ENCODE data around the gene GPC6.
"Not testable (repeated sequence)": the region's sequence is repeated elsewhere in the genome, so short reads cannot be mapped to it uniquely, and the experiment has no call there.

The GPC6 gene

DNA sequence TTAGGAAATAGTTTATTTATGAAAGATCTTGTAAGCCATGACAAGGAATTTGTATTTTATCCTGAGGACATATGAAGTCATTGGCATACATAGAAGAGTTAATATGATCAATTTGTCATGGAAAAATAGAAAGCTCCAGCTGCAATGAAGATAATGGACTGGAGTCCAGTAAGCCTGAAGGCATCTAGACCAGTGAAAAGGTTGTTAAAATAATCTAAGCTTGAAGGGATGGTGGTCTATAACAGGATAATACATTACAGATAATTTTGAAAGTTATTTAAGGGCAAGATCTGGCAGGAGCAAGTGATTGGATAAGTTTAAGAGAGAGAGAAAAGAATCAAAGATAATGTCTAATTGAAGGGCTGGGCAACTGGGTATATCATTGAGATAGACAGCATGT is 224.2 kb downstream of the GPC6 start:
- DNase-seq: no peak

DNA sequence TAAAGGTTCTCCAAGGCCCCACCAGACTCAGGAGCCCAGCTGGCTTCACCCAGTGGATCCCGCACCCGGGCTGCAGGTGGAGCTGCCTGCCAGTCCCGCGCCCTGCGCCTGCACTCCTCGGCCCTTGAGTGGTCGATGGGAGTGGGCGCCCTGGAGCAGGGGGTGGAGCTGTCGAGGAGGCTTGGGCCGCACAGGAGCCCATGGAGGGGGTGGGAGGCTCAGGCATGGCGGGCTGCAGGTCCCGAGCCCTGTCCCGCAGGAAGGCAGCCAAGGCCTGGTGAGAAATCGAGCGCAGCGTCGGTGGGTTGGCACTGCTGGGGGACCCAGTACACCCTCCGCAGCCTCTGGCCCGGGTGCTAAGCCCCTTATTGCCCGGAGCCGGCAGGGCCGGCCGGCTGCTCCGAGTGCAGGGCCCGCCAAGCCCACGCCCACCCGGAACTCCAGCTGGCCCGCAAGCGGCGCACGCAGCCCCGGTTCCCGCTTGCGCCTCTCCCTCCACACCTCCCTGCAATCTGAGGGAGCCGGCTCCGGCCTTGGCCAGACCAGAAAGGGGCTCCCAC is 228.1 kb downstream of the GPC6 start:
- DNase-seq: not testable (repeated sequence)

DNA sequence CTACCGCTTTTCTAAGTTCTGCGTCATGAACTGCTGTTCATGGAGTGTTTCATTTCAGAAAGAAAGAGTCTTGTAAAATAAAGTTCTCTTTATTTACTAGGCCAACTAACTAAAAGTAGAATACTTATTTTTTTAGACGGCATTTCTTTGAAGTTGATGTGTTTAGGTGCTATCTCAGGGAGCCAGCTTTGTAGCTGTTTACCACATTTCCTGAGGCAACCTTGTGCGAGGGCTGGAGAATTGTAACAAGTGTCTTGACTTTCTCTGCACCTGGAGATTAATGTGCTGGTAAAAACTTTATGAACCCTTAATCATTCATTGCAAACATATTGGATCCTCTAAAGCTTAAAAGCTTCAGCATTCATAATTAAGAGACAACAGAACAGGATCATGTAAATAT is 229.3 kb downstream of the GPC6 start:
- DNase-seq: no peak

DNA sequence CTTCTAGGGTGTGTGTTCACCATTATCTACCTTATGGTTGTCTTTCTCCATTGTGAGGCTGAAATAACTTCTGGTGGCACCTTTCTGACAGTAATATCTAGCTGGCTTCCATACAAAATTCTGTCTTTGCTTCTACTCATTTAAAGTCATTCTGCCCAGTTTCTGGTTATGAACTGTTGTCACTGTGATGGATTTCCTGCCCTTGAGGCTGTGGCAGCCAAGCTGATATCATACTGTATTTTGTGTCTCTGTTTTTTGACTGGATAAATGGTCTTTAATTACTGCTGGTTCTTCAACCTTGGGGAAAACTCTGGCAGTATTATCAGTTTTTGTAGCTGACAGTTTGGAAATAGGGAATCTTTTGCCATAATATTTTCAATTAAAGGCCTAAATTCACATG is 233.4 kb downstream of the GPC6 start:
- no peak for DNase-seq

DNA sequence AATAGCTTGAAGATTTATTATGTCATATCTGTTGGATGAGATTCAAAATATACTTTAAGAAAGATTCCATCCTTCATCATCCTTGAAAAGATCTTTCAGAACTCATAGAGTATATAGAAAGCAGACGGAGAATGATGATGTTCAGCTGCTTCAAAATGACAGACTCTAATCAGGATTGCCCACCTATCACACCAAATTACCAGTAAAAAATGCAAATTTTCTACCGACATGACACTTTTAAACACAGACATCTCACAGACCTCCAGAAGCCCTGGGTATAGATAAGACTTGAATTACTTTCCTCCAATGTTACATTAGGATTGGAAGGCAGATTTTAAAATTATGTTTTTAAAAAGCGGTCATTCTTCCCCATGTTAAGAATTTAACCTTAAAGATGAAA is 235.5 kb downstream of the GPC6 start:
- DNase-seq: no peak

DNA sequence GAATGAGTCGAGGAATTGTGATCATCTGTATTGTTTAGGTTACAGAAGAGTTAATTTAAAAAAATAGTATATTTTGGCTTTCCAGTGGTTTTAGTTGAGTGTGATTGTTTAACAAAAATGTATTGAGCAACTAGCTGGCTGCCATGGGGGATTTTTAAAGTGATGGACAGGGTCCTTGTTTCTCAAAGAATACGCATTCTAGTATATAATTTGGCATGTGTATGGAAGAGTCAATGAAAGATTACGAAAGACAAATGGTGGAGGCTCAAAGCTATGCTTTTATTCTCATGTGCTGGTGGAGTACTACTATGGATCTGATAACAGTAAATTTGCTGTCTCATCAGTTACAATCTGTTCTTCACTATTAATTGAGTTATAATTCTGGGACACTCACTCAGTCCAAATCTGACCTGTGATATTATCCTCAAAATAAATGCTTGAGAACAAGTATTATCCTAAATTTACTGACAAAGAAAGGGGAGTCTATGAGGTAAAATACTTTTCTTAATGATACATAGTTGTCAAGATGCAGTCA is 240.0 kb downstream of the GPC6 start:
- no peak for DNase-seq

DNA sequence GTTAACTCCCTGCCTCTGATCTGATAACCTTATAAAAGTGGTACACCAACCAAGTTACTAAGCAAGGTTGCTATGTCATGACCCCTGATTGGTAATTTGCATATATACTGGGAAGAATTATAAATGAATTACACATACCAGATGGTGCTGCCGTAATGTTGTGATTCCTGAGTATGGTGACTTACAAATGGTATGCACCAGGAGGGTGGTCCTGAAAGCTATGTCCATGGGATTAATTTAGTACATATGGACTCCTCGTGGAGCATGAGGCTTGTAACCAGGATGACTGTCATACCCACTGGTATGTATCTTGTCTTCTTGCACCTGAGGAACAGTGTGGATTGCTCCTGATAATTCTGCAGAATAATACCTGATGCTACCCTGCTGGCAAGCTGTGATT is 240.6 kb downstream of the GPC6 start:
- no peak for DNase-seq

DNA sequence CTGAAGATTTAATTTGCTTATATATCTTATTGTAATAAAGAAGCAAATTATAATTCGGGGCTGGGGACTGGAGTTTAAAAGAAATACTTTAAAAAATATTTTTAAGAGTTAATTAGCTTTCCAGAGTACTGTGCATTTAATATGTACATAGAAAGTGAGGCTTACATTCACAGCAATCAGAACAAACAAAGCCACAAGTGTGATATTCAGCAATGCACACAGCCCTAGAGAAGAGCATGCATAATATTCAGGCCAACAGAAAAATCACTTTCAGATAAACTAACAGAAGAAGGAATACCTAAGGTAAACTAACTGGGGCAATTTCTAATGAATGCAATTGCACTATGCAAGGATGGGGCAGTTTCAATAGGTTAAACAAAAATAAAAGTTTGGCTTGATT is 241.8 kb downstream of the GPC6 start:
- no peak for DNase-seq

DNA sequence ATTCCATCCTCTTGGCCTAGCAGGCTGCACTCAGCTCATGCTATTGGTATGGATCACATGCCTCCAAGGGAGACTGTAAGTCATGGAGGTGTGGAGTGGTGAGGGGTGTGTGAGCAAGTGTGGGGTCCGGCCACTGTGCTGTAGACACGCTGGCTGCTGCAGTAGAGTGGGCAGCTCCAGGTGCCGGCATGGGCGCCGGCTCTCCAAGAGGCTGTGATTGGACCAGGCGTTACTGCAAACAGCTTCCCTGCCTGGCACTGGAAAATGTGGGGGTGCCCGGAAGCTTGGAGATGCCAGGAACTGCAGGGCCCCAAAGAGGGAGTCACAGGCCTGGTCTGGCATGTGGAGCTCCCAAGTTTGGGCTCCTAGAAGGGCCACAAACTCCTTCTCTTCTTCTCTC is 245.7 kb downstream of the GPC6 start:
- DNase-seq: no peak

DNA sequence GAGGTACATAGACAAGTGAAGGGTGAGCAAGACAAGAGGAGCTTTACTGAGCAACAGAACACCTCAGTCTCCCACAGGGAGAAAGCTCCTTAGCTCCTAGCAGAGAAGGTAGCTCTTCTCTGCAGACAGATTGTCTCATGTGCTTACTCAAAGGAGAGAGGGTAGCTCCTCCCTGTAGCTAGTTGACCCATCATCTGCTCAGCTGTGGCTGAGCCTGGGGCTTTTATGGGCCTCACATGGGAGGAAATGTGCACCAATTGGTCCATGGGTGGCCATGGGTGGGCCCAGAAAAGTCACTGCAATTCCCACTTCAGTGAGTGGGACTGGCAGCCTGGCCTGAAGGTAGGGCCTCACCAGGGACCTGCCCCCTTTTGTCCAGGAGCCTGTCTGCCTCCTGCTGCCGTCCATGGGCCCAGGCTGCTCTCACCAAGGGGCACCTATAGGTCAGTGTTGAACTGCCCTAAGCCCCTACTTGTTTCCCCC is 246.2 kb downstream of the GPC6 start:
- no peak for DNase-seq

DNA sequence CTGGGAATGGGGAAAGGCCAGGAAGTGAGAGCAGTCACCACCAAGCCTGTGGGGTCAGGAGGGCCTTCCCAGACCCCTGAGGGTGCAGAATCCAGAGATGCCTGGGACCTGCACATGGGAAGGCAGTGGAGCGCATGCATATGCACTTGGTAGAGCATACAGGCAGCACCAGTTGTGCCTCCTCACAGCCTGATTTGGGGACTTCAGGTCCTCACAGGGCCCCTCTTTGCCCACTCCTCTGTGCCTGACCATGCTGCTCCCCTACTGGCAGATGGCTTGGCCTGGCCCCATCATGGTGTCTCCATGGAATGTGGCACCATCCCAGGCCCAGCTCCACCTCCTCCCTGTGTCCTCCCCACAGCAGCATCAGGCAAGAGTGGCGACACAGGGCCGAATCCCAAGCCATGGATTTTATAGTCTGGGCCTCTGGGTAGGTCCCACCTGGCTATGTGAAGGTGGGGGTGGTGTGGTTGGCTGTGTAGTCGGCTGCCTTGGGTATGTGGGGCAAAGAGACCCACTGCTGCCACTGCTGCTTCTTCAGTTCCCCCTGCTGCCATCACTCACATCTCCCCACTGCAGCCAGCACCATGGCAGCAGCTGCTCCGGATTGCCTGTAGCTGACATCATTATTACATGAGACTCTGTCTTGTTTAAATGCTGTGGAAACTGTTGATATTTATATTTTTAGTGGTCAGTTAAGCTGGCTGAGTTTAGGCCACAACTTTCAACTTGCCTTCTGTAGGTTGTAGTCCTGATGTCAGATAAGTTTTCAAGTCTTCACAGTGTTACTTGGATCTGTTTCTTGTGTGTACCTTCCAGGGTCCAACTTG is 247.0 kb downstream of the GPC6 start:
- DNase-seq: no peak

DNA sequence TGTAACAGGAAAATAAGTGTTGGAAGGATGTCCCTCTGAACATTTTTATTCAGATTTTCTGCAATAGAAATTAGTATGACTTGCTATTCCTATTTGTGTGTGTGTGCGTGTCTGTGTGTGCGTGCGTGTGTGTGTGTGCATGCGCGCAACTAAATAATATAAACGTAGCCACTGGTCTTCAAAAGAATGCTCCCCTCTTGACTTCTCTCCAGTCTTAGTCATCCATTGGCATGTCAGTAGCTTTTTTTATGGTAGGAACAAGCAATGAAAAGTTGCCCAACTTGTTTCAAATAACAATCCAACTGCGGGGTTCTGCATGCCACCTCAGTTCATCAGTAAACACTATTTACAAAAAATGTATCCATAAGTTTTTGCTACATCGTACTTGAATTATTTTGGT is 249.6 kb downstream of the GPC6 start:
- no peak for DNase-seq

DNA sequence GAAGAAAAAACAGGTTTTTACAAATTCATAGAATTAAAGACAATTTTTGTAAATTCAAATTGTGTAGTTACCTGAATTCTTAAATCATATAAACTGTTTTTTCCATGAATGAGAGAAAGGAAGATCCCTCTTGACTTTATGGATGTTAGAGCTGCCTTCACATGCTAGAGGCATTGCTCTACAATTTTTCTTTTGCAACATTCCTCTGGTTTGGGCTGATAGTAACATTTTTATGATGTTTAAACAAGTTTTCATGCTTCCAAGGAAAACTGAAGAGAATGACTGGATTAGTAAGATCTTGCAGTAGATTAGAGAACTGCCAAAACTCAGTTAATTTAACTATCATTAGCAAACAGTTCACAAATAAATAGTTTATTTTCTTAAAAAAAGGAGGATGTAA is 250.6 kb downstream of the GPC6 start:
- no peak for DNase-seq

DNA sequence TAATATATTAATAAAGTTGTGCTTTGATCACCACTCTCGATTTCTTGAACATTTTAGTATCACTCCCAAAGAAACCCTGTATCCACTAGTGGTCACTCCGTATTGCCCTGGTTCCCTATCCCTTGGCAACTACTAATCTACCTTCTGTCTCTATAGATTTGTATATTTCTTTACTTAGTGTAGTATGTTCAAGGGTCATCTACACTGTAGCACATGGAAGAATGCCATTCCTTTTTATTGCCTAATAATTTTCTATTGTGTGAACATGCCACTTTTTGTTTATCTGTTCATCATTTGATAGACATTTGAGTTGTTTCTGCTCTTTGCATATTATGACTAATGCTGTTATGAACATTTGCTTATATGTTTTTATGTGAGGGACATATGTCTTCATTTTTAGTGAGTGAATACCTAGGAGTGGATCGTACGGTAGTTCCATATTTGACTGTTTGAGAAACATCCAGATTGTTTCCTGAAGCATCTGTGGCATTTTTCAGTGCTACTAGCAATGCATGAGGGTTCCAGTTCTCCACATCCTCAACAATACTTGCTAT is 254.0 kb downstream of the GPC6 start:
- DNase-seq: no peak

DNA sequence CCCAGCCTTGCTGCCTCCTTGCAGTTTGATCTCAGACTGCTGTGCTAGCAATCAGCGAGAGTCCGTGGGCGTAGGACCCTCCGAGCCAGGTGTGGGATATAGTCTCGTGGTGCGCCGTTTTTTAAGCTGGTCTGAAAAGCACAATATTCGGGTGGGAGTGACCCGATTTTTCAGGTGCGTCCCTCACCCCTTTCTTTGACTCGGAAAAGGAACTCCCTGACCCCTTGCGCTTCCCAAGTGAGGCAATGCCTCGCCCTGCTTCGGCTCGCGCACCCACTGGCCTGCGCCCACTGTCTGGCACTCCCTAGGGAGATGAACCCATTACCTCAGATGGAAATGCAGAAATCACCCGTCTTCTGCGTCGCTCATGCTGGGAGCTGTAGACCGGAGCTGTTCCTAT is 269.5 kb downstream of the GPC6 start:
- DNase-seq: not testable (repeated sequence)

DNA sequence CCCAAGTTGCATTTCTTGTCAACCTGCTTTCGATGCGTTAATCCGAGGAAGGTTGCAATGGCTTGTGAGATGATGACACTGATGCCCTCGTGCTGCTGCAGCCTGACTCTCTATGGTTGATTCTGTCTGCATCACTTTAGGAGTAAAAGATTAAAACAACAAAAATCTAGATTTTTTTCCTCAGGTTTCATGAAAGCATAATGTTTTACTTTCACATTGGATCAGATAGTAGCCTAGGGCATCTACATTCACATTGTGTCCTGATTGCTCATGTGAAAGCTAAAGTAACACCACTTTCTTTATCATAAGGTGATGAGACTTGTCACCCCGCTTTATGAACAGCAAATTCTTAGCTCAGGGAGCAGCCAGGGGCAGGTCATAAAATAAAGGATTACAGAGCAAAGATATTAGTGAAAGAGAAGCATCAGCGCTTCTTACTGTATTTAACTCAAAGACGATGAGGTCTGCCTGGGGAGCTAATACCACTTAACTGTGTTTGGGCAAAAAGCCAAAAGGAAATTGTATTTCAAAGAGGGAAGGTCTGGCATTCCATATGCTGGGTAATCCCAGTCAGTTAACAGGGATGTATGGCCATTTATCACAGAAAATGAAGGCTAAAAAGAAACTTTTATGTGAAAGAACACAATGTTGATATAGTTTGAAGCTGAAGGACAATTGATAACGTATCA is 270.5 kb downstream of the GPC6 start:
- DNase-seq: no peak

DNA sequence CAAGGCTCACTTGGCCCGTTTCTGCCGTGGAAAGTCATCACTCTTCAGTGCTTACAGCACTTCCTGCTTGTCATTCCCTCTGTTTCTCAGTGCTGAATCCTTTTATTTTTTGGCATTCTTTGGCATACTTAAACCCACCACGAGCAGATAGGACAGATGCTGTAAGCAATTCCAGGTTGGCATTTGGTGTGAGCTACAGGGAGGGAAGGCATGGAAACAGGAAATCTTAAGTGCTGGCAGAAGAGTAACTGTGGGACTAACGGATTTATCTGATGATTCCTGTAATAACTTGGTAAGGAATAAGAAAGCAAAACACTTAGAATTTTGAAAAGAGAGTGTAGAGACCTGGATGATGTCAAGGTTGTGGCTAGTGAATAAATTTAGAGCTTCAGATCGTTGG is 273.4 kb downstream of the GPC6 start:
- no peak for DNase-seq

DNA sequence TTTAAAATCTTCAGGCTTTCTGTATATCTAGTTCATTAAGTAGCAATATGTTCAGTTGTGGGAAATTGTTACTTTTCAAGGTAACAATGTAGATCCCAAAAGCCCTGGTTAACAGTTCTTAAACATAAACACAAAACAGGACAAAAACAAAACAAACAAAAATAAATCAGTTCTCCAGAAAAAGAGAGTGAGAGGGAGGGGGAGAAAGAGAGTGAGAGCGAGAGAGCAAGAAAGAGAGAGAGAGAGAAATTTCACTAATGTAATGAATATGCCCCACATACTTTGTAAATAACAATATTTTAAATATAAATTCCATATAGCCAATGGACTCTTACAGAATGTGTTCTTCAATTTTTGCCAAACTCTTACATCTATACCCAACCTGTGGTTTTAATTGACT is 275.5 kb downstream of the GPC6 start:
- no peak for DNase-seq

DNA sequence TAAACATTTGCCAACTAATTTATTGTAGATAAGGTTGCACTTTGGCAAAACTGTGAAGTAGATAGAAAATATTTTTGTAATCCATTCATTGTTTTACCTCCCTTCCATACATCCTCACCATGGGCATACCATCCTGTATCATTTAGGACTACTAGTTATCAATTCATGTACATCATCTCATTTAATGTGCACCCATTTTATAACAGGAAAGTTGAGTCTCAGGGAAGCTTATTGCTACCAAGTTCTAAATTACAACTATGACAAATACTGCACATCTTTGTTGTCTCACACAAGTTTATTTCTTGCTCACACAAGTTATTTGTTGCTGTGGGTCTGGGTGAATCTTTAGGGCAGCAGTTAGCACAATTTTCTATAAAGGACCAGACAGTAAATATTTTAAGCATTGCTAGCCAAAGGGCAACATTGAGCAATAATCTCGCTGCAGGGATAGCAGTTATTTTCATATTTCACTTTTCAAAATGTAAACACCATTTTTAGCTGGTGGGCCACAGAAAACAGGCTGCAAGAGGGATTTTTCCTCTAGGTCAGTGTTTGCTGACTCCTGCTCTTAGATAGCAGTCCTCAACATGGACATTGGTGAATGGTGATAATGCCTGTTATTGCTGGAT is 276.5 kb downstream of the GPC6 start:
- DNase-seq: no peak

DNA sequence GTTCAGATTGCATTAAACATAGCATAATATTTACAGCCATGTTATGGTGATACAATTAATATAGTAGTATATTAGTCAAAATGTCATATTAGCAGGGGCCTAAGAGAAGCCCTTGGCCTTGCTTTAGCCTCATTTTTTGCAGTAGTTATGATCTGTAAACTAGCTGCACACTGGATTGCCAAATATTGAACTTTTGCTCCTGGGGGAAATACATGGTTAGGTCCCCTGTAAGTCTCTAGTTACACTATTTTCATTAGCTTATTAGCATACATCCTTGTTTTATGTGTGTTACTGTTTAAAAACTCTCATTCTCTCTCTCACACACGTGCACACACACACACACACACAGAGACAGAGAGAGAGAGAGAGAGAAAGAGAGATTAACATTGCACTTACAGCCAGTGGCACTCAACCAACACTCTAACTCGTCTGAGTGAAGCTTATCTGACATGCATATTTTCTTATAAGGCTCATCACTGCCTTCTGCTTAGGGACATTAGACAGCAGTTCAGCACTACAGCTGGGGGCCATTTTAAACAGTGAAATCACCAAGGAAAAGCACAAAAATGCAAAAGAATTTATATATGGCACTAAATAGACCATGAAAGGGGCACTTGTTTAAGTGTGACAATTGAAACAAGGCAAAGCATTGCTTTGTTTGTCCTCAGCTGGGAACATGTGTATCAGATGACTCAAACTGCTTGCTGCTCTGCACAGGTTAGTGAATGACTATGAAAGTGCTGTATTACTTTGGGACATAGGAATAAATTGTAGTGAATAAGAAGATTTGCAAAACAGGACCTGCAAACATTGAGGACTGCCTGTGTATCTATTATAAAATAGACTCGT is 278.7 kb downstream of the GPC6 start:
- DNase-seq: no peak

DNA sequence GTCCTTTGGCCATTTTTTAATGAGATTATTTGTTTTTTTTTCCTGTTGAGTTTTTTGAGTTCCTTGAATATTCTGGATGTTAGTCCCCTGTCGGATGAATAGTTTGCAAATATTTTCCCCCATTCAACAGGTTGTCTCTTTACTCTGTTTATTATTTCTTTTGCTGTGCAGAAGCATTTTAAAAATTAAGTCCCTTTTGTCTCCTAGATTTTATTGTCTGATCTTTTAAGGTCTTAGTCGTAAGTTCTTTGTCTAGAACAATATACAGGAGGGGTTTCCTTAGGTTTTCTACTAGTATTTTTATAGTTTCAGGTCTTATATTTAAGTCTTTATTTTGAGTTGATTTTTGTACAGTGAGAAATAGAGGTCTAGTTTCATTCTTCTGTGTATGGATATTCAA is 284.4 kb downstream of the GPC6 start:
- DNase-seq: no peak

DNA sequence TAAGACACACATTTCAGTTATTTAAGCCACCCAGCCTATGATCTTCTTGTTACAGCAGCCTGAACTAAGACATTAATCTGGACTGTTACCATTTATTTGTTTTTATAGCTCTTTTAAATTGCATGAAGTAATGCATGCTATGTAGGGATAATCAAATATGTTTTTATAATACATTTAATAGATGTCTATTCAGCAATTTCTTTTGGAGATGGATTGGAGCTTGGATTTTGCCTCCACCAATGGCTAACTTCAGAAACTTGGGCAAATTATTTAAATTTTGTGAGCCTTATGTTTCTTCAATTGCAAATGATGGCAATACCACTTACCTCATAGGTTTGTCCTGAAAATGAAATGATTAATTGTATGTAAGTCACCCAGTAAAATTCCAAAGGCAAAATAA is 288.7 kb downstream of the GPC6 start:
- no peak for DNase-seq
